C4-2B (cell line): ENCODE data around the gene NREP.

Experiments
- H3K27ac ChIP-seq: fragments of 450-650 bp; 2 replicates; pipeline ENCODE4 v1.5.1; 2017
- ZFX ChIP-seq: fragments of 450-650 bp; IDR thresholded peaks from 2 replicates; pipeline ENCODE4 v1.6.1; 2017
- TF ChIP-seq, protein P1 (sequence below): fragments of 450-650 bp; conservative IDR thresholded peaks from 2 replicates; pipeline ENCODE4 v1.5.1; 2017; ENCODE audit warnings: mild to moderate bottlenecking

Gene NREP

DNA sequence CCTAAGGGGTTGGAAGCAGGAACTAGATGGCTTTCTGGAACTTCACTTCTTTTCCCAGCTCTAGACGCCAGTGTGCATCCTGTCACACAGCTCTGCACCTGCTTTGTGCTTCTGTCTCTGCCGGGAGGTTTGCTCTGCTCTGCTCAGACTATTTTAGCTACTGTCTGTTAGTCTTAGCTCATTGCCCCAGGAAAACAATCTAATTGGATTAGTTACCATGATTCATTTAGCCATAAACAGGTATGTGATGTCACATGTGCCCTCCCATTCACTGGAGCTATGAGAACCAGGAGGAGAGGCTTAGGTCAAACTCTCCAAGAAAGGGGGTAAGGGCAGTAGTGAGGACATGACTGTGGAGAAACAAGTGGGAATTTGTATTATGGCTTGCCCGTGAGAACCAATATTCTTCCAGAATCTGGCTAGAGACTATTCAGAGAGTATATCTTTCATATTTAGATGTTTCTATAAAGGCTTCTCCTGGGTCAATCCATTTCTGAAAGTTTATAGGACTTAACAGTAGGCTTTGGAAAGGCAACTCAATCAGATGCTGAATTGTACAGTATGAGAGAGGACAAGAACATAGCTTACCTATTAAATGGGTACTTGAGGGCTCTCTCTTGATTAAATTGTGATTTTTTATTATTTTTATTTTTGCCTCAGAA, 22.4 kb upstream of the NREP start:
- H3K27ac ChIP-seq = no peak overlapping the region
- TF ChIP-seq, protein P1, sequence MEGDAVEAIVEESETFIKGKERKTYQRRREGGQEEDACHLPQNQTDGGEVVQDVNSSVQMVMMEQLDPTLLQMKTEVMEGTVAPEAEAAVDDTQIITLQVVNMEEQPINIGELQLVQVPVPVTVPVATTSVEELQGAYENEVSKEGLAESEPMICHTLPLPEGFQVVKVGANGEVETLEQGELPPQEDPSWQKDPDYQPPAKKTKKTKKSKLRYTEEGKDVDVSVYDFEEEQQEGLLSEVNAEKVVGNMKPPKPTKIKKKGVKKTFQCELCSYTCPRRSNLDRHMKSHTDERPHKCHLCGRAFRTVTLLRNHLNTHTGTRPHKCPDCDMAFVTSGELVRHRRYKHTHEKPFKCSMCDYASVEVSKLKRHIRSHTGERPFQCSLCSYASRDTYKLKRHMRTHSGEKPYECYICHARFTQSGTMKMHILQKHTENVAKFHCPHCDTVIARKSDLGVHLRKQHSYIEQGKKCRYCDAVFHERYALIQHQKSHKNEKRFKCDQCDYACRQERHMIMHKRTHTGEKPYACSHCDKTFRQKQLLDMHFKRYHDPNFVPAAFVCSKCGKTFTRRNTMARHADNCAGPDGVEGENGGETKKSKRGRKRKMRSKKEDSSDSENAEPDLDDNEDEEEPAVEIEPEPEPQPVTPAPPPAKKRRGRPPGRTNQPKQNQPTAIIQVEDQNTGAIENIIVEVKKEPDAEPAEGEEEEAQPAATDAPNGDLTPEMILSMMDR = no peak
- TF ChIP-seq ZFX = no peak

DNA sequence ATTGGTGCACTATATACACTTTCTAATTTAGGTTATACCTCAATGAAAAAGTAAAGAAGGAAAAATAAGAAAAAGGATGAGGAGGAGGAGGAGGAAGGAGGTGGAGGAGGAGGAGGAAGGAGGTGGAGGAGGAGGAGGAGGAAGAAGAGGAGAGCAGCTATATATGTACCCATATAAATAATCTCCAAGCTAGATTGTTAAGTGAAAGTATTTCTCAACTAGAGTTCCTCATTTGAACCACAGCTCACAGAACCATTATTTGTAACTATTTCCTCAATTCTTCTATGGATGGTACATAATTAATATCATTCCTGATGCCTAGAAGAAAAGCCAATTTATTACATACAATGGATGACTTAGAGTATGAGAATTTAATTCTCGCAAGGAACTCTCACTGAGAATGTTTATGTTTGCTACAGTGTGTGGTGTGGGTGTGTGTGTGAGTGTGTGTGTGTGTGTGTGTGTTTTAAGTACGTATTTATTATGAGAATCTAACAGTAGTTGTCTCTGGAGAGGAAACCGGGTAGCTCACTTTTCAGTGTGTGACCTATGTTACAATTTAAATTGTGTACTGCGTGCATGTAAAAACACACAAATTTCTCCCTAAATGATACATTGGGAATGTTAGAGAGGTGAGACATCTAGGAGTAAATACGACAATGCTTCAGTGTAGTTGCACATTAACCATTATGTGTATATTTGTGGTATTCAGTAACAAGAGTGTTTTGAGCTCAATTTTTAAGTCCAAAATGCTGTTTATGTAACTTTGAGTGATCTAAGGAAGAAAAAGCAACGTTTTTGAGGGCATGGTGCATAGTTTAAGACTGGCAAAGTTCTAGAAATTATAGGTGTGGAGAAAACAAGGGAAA, 20.2 kb upstream of the NREP start:
- no peak overlapping the region for H3K27ac ChIP-seq
- TF ChIP-seq ZFX = no peak
- TF ChIP-seq, protein P1 = no peak

DNA sequence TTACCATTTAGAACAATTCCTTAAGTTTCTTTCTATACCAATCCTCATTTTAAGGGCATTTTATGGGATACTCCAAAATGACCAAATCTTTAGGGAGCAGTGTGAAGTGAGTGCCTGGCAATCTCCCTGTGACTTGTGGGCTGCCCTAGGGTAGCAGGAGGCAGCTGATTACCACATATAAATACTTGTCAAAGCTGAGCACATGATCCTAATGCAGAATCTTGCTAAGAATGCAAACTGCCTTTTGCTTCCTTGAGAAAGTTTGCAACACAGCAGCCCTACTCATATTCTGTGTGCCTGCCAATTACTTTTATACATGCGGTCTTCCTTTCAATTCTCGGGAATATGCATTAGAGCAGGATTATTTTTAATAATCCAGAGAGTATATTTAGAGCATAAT, 18.2 kb upstream of the NREP start:
- no peak for TF ChIP-seq ZFX
- TF ChIP-seq, protein P1 = no peak
- no peak overlapping the region for H3K27ac ChIP-seq

GRCh38 chr5:111774525-111774924, 17.5 kb upstream of the NREP start:
- H3K27ac ChIP-seq = no peak overlapping the region

DNA sequence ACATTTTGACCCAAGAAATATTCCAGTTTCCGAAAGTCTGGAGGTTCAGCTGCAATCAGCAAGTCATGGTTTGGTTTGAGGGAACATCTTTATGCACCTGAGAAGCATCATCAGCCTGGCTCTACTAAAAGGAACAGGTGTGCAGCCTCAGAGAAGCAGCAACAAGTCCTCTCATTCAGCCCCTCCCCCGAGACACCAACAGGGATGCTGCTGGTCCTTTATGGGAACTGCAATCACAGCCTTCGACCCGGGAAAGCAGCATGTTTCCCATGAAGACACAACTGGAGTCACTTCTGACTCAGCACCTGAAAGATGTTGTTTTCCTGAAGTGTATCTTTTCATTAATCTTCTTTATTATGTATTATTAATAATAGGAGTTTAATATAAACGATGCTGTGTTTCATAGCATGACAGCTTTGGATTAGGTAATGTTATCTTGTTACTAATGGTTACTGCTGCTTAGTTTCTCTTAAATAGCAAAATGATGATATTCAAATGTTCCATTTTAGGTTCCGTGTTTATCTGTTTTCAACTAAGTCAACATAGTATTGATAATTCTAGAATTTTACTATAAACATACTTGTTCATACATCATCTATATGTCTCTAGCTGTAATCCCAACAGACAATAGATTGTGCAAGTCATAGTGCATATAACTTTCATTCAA, 15.6 kb upstream of the NREP start:
- no peak overlapping the region for H3K27ac ChIP-seq
- TF ChIP-seq, protein P1 = no peak
- TF ChIP-seq ZFX = no peak

More at GRCh38 chr5:111774525-111774924, 17.5 kb upstream of the NREP start:
- TF ChIP-seq ZFX = no peak
- TF ChIP-seq, protein P1 = no peak

GRCh38 chr5:111769541-111769940, 12.5 kb upstream of the NREP start:
- no peak for TF ChIP-seq ZFX
- TF ChIP-seq, protein P1 = no peak

More at GRCh38 chr5:111769541-111769940, 12.5 kb upstream of the NREP start:
- H3K27ac ChIP-seq = no peak overlapping the region
